K562 (cell line): ENCODE measurements around the gene GP1BB. TPM values are rescaled to one million over a fixed set of nuclear protein-coding genes. Genes with fewer than 3 reads are reported as not detected.
A peak's percentile ranks its signal among the peaks of the same experiment; 100 is the strongest.

Experiments used
- CC2D1A ChIP-seq: fragments of 450-650 bp; IDR thresholded peaks from 2 replicates; pipeline ENCODE4 v1.6.1; 2017; ENCODE audit warnings: mild to moderate bottlenecking
- NCOA1 ChIP-seq: fragments of 450-650 bp; IDR thresholded peaks from 2 replicates; pipeline ENCODE4 v1.6.1; 2016; ENCODE audit warnings: low read depth
- PHB2 ChIP-seq: fragments of 450-650 bp; IDR thresholded peaks from 2 replicates; pipeline ENCODE4 v1.6.1; 2017; ENCODE audit warnings: low read depth
- PTRF ChIP-seq: fragments of 450-650 bp; IDR thresholded peaks from 2 replicates; pipeline ENCODE4 v1.6.1; 2016; ENCODE audit warnings: mild to moderate bottlenecking, missing genetic modification characterization, missing compliant biosample characterization
- RBFOX2 ChIP-seq: fragments of 200-400 bp; formaldehyde crosslinking; IDR thresholded peaks from 2 replicates; pipeline ENCODE4 v1.6.1; 2017; ENCODE audit warnings: low read depth, mild to moderate bottlenecking, low read length, moderate library complexity
- SIN3B ChIP-seq: fragments of 450-650 bp; IDR thresholded peaks from 2 replicates; pipeline ENCODE4 v1.6.1; 2017; ENCODE audit warnings: low read depth, mild to moderate bottlenecking, moderate library complexity
- XRCC5 ChIP-seq: fragments of 200-400 bp; formaldehyde crosslinking; IDR thresholded peaks from 2 replicates; pipeline ENCODE4 v1.6.1; 2017; ENCODE audit warnings: low read depth, mild to moderate bottlenecking, low read length
- ZNF143 ChIP-seq: sonication (generic); formaldehyde crosslinking; IDR thresholded peaks from 2 replicates; pipeline ENCODE4 v1.9.0; 2022; ENCODE audit warnings: mild to moderate bottlenecking, missing genetic modification reagents
- ZNF3 ChIP-seq: fragments of 250-450 bp; sonication (Bioruptor Pico); IDR thresholded peaks from 2 replicates; pipeline ENCODE4 v1.5.0; 2021; ENCODE audit warnings: mild to moderate bottlenecking, moderate library complexity
- ZNF644 ChIP-seq: fragments of 200-800 bp; sonication (Bioruptor generic); IDR thresholded peaks from 2 replicates; pipeline ENCODE4 v1.6.1; 2016; ENCODE audit warnings: low read depth, missing genetic modification characterization, missing compliant biosample characterization
- ZNF696 ChIP-seq: fragments of 250-450 bp; sonication (Bioruptor Pico); conservative IDR thresholded peaks from 2 replicates; pipeline ENCODE4 v1.4.0; 2020; ENCODE audit warnings: mild to moderate bottlenecking, moderate library complexity
- ZNF830 ChIP-seq: fragments of 250-450 bp; sonication (Bioruptor Pico); IDR thresholded peaks from 2 replicates; pipeline ENCODE4 v1.5.0; 2021; ENCODE audit warnings: mild to moderate bottlenecking
- polyA plus RNA-seq, 8 experiments: library from polyadenylated mRNA; depleted of rRNA in 4 of 8; stranded (reverse) in 5 of 8; unstranded in 3 of 8; fragments of >200 nt; fragmentation: Nextera tagmentation in 2 of 8; fragmentation: Illumina TruSeq in 1 of 8; extraction: Ambion mirVana in 2 of 8; extraction: Trizol in 1 of 8; gene quantifications; 2 replicates each; pipeline versions ENCODE4 v1.2.1 to v1.2.3, GENCODE V29; 2011 to 2014; ENCODE audit warnings: inconsistent platforms in 1 of 8, missing spikeins in 1 of 8
- total RNA-seq, 7 experiments: library from RNA; depleted of rRNA in 6 of 7; stranded (reverse); fragments of >200 nt in 6 of 7; fragmentation: Illumina TruSeq in 2 of 7; extraction: Trizol in 2 of 7; gene quantifications; 2 replicates each; pipeline versions ENCODE4 v1.2.1 to v1.2.3, GENCODE V29; 2011 to 2021; ENCODE audit warnings: low replicate concordance in 1 of 7
- TF ChIP-seq, protein P1 (sequence below): fragments of 450-650 bp; IDR thresholded peaks from 2 replicates; pipeline ENCODE4 v1.6.1; 2016
- TF ChIP-seq, protein P2 (sequence below), 2 experiments: IDR thresholded peaks; 2 replicates each; pipeline ENCODE4 v1.6.1; 2011; ENCODE audit warnings: borderline replicate concordance in 1 of 2, control low read depth in 1 of 2, low read depth in 1 of 2, low read length in 1 of 2, mild to moderate bottlenecking in 1 of 2, mixed read lengths in 1 of 2, moderate library complexity in 1 of 2; ENCODE audit not compliant: insufficient read depth in 1 of 2, insufficient read length in 1 of 2, poor library complexity in 1 of 2, severe bottlenecking in 1 of 2; ENCODE audit errors: extremely low read depth in 1 of 2
- TF ChIP-seq, protein P3 (sequence below): fragments of 250-450 bp; sonication (Bioruptor Pico); IDR thresholded peaks from 2 replicates; pipeline ENCODE4 v1.9.0; 2021; ENCODE audit warnings: mild to moderate bottlenecking, inconsistent platforms
- TF ChIP-seq, protein P4 (sequence below): IDR thresholded peaks from 2 replicates; pipeline ENCODE4 v1.6.1; 2011; ENCODE audit warnings: borderline replicate concordance, low read depth, mild to moderate bottlenecking, moderate library complexity, low read length; ENCODE audit not compliant: insufficient read depth, poor library complexity, severe bottlenecking

Gene GP1BB
- total and polyA plus RNA-seq, 9 of the 15 experiments (the other 6 are each of a cell fraction or from before 2014, with no cell fraction given), result 0.69 to 162 (median 2.8) TPM

DNA sequence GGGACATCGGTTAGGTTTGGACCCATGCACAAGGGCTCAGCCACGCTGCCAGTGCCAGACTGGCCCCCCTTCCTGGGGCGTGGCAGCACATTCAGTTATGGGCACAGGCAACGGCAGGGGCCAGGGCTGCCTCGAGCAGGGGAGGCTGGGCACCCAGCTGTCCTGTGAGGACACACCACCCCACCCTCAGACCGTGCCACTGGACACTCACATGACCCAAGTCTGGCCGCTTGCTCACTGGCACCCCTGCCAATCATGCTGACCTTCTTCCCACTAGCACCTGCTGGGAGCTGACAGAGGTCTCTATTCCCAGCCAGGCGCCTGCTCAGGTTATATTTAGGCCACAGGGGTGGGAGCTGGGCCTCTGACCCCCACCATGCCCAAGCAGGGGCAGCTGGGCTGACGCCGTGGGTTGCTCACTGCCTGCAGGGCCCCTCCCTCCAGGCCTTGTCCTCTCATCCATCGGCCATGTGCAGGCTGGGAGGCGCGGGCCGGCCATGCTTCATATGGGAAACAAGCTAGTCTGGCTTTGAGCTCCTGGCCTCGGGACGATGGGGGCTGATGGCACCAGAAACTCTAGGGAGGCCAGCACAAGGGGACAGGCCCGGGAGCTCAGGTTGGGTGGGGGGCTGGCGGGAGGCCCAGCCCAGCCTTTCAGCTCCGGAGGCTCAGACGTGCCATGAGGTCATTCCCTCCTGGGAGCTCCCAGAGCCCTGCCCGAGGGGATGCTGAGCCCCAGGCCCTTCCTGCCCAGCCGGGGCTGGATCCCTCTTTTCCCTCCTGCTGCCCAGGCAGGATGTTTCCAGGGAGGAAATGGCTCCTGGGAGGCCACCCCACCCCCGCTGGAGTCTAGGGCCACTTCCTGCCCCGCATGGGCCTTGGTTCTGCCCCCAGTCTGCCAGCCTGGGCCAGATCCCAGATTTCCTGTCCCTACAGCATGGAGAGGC is 22.1 kb downstream of the GP1BB start (continued):
- TF ChIP-seq, protein P1, sequence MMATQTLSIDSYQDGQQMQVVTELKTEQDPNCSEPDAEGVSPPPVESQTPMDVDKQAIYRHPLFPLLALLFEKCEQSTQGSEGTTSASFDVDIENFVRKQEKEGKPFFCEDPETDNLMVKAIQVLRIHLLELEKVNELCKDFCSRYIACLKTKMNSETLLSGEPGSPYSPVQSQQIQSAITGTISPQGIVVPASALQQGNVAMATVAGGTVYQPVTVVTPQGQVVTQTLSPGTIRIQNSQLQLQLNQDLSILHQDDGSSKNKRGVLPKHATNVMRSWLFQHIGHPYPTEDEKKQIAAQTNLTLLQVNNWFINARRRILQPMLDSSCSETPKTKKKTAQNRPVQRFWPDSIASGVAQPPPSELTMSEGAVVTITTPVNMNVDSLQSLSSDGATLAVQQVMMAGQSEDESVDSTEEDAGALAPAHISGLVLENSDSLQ, result peak; percentile 62; the same call in 1 of the 2 replicates
- TF ChIP-seq XRCC5 (no peak), ZNF696 (CRISPR knock-in tag) (no peak), NCOA1 (no peak), SIN3B (no peak), PTRF (tag) (no peak), ZNF143 (no peak), ZNF644 (tag) (no peak), CC2D1A (no peak), ZNF830 (no peak), RBFOX2 (peak; percentile 14; the same call in 1 of the 2 replicates), PHB2 (no peak), ZNF3 (CRISPR knock-in tag) (no peak)
- TF ChIP-seq, protein P2, sequence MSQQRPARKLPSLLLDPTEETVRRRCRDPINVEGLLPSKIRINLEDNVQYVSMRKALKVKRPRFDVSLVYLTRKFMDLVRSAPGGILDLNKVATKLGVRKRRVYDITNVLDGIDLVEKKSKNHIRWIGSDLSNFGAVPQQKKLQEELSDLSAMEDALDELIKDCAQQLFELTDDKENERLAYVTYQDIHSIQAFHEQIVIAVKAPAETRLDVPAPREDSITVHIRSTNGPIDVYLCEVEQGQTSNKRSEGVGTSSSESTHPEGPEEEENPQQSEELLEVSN (IDR thresholded peaks at IDR 0.05; ENCODE audit: borderline replicate concordance in 1 of 2, extremely low read depth in 1 of 2, insufficient read depth in 1 of 2, insufficient read length in 1 of 2, low read depth in 1 of 2, low read length in 1 of 2, poor library complexity in 1 of 2, severe bottlenecking in 1 of 2), result peak in 1 of 2 experiments; percentile 50
- TF ChIP-seq, protein P3, sequence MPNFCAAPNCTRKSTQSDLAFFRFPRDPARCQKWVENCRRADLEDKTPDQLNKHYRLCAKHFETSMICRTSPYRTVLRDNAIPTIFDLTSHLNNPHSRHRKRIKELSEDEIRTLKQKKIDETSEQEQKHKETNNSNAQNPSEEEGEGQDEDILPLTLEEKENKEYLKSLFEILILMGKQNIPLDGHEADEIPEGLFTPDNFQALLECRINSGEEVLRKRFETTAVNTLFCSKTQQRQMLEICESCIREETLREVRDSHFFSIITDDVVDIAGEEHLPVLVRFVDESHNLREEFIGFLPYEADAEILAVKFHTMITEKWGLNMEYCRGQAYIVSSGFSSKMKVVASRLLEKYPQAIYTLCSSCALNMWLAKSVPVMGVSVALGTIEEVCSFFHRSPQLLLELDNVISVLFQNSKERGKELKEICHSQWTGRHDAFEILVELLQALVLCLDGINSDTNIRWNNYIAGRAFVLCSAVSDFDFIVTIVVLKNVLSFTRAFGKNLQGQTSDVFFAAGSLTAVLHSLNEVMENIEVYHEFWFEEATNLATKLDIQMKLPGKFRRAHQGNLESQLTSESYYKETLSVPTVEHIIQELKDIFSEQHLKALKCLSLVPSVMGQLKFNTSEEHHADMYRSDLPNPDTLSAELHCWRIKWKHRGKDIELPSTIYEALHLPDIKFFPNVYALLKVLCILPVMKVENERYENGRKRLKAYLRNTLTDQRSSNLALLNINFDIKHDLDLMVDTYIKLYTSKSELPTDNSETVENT (CRISPR knock-in tag), result peak; percentile 83; the same call in 1 of the 2 replicates
- TF ChIP-seq, protein P4, sequence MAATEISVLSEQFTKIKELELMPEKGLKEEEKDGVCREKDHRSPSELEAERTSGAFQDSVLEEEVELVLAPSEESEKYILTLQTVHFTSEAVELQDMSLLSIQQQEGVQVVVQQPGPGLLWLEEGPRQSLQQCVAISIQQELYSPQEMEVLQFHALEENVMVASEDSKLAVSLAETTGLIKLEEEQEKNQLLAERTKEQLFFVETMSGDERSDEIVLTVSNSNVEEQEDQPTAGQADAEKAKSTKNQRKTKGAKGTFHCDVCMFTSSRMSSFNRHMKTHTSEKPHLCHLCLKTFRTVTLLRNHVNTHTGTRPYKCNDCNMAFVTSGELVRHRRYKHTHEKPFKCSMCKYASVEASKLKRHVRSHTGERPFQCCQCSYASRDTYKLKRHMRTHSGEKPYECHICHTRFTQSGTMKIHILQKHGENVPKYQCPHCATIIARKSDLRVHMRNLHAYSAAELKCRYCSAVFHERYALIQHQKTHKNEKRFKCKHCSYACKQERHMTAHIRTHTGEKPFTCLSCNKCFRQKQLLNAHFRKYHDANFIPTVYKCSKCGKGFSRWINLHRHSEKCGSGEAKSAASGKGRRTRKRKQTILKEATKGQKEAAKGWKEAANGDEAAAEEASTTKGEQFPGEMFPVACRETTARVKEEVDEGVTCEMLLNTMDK, result no peak
